Measurements from ENCODE around the gene PCSK6.
"Not testable (repeated sequence)": the region's sequence is repeated elsewhere in the genome, so short reads cannot be mapped to it uniquely, and the experiment has no call there.

The PCSK6 gene

DNA sequence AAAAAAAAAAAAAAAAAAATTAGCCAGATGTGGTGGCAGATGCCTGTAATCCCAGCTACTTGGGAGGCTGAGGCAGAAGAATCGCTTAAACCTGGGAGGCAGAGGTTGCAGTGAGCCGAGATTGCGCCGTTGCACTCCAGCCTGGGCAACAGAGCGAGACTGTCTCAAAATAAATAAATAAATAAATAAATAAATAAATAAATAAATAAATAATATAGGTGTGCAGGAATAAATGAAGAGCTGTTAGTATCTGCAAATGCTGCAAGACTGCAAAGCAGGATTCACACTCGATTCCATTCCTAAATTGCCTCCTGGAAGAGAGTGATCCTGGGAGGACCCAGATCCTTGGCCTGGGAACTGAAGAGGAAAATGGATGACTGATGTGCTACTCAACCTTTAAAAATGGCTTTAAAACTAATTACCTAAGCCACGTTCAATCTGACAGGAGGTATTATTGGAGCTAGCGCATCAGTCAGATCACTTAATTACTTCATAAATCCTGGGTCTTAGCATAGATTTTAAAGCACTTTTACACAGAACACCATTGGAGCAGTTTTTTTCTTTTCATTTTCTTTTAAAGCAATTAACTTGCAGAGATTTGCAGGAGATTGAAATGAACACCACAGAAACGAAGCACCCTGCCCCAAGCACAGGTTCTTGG is 132.9 kb downstream of the PCSK6 start:
- DNase-seq (ENCODE audit: low read depth) = not testable (repeated sequence)

DNA sequence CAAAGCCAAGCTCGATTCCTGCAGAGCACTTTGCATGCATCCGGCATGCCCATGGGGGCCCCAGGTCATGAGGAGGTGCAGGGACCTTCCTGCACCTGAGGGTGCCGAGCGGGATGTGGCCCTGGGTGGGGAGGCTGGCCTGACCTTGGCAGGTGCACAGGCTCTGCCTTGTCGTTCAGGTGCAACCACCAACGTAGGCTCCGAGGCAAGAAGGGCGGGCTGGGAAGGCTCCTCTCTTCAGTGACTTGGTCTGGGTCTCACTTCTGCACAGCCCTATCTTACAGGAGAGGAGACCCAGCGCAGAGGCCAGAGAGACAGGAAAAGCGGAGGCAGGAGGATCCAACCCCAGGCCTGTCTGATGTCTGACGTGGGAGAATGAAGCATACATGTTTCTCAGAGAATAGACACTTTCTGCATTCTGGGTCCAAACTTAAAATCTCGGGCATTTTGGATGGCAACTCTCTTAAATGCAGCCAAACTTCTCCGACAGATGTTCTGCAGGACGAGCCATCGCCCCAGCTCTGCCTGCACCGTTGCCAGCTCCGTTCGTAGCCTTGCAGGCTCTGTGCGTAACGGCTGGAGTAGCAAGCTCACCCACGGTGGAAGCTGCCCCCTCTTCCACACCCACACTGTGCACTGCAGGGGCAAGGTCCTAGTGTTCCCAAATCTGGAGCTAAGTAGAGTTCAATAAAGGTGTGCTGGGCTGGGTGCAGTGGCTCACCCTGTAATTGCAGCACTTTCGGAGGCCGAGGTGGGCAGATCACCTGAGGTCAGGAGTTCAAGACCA is 133.6 kb downstream of the PCSK6 start:
- no peak for DNase-seq (ENCODE audit: low read depth)

DNA sequence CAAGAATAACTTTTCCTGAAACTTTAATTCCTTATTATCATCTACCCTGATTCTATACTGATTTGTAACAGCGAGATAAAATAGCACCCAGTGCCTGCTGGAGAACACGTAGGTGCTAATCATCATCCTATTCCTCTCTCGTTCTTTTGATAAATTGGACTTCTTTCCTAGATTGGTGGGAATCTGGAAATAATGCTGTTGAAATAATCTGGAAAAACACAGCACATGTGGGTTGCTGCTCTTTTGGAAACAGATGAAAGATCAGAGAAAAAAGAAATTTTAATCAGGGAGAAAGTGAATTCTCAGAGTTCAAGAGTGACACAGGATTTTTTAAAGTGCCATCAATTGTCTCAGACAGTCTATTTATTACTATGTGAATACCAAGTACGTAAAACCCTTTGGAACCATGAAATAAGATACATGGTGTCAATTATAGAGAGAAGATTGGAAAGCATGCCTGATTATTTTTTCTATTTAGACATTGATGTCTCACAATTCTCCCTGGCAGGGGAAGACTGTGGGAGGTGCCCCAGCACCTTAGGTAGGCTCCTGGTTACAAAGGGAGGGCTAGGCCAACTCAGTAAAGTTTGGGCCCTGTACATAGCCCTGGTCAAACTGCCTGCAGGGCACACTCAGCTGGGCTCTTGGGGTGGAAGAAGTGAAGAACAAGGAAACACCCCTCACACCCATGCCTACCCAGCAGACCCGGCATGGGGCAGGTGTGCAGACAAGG is 134.4 kb downstream of the PCSK6 start:
- no peak for DNase-seq (ENCODE audit: low read depth)

DNA sequence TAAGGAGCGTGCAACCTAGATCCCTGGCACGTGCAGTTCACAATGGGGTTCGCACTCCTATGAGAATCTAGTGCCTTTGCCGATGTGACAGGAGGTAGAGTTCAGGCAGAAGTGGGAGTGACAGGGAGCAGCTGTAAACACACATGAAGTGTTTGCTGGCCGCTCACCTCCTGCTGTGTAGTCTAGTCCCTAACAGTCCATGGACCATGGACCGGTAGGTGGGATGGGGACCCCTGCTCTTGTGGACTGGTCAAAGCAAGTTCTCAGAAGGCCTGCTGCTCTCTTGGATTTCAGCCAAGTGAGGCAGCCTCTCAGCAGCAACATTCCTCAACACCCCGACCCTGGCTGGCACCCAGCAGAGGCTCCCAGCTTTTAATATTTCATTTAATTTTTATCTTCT is 136.3 kb downstream of the PCSK6 start:
- DNase-seq (ENCODE audit: low read depth) = no peak

DNA sequence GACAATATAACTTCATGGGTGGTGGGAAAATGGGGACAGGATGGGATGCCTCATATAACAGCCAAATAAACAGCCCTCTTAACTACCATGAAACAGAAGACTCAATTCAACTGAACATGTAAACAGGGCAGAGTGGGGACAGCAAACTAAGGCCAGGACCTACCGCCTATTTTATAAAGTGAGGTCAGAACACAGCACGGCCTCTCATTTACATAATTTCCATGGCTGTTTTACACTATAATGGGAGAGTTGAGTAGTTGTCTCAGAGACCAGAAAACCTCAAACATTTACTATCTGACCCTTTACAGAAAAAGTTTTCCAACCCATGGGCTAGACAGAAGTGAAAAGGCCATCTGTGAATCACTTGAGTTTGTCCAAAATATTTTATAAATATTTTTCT is 137.8 kb downstream of the PCSK6 start:
- no peak for DNase-seq (ENCODE audit: low read depth)

DNA sequence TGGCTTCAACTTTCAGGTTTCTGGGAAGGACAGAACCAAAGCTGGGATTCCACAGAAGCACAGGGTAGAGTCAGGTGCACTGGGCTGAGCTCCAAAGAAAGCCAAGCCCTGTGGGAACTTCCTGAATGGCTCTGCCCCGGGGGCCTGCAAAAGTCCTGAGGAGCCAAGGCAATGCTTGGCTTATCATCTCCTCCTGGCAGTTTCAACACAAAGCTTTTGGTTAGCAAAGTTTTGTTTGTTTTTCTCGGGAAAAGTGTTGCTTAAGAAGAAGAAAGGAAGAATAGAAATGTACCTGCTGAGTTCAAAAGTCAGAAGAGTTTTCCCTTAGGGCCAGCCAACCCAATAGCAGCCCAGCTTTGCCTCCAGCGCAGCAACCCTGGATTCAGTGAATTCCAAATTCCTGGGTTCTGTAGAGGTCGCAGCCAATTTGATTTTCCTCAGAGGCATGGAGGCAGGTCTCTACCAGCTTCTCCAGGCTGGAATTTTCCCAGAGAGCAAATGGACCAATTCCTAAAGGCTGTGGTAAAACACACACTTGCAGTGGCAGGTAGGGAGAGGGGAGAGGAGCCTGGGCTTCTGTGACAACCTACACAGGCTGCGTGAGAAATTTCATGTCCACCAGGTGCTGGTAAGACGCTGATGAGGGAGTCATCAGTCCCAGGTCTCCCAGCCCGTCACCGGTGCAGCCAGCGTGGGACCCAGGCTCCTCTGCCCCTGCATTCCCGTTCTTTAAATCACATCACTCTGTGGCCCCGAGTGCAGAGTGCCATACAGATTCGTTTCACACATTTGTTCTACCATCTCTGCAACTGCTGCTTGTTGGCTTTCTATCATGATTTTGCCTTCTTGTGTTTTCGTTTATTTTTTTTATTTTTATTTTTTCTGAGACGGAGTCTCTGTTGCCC is 140.2 kb downstream of the PCSK6 start:
- DNase-seq (ENCODE audit: low read depth) = no peak

DNA sequence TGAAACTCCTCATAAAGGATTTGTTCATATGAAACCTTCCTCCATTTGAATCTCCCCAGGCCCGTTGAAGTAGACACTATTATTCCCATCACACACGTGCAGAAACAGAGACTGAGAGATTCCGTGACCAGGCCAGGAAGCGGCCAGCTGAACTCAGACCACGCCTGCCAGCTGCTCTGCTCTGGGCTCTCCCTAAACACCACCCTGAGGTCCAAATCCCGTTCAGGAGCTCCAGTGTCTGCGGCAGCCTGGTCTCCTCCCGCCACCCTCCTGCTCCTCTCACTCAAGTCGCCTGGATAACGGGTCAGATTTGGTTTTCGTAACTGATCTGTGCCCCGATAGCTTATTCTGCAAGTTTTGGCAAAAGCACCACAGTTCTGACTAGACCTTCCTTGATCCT is 140.9 kb downstream of the PCSK6 start:
- no peak for DNase-seq (ENCODE audit: low read depth)

DNA sequence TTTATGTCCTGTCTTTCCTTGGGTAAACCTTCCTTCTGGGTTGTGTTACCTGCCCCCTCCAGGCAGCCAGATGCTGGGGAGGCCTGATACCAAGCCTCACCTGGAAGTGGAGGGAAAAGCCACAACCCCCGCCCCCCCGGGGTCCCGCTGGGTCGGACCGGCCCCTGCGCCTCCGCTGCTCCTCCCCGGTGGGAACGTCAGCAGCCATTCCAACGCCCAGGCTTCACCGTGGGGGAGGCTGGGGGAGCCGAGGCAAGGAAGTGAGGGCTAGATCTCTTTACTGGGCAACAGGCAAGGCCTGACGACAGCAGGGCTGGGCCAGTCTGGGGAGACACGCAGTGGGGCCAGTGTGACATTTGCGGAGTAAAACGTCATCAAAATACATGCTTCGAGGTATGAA is 141.5 kb downstream of the PCSK6 start:
- no peak for DNase-seq (ENCODE audit: low read depth)

DNA sequence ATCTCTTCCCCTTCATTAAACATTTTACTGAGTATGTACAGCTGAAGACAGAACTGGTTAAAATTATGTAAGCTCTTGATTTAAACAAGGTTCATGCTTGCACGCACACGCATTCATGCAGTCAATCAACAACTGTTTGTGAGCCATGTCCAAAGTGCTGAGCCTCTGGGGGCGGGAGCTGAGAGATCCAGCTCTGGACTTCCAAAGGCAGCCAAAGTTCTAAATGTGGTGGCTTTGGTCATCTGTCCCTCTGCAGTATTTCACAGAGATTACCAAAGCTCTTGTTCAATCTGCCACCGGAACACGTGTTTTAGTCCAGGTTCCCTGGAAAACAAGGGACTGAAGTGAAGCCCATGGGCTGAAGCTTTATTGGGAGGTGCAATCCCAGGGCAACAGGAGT is 142.1 kb downstream of the PCSK6 start:
- DNase-seq (ENCODE audit: low read depth) = no peak

DNA sequence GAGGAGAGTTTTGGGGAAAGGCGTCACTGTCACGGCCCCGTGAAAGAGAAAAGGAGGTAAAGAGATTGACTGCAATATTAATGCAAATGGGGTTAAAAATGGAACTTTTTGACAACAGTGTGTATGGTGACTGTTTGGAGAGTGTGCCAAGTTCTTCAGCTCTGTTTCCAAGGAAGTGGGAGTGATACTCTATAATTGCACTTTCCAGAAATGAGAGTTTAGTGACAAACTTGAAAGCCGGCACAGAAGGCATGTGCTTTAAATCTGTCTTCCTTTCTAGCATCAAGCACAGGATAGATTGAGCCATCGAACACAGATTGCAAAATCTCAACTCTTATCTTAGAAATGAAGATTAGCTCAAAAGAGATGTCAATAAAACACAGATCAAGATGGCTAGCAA is 142.6 kb downstream of the PCSK6 start:
- no peak for DNase-seq (ENCODE audit: low read depth)

DNA sequence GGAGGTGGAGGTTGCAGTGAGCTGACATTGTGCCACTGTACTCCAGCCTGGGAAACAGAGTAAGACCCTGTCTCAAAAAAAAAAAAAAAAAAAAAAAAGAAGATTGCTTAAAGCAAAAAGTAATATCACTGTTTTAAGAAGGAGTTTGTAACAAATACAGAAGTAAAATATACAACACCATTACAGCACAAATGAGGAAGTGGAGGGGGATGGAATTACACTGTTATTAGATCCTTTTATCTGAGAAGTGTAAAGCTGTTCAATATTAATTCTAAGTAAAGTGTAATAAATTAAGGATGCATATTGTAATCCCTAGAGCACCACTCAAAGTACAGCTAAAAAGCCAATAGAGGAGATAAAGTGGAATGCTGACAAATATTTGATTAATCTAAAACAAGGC is 147.5 kb downstream of the PCSK6 start:
- DNase-seq (ENCODE audit: low read depth) = no peak

DNA sequence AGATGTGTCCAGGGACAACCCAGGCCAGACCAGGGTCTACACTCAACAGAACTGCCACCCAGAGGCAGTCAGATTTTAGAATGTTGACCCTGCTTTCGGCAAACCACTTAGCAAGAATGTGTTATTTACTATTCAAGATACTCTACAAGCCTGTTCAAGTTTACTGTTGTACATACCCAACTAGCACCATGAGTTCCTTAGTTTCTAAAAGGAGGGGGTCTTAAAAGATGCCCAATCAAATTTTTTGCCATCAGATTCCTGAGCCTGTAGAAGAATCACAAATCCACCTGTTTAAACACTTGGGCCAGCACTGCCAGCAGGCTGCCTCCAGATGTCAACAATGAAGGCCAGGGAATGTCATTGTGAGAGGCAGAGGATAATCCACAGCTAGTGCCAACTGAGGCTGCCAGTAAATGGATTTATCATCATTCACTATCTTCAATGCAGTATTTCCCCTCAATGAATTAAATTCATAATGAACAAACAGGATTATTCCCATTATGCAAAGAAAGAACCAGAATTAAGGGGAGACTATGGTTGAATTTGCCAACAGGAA is 150.9 kb downstream of the PCSK6 start:
- DNase-seq (ENCODE audit: low read depth) = no peak

DNA sequence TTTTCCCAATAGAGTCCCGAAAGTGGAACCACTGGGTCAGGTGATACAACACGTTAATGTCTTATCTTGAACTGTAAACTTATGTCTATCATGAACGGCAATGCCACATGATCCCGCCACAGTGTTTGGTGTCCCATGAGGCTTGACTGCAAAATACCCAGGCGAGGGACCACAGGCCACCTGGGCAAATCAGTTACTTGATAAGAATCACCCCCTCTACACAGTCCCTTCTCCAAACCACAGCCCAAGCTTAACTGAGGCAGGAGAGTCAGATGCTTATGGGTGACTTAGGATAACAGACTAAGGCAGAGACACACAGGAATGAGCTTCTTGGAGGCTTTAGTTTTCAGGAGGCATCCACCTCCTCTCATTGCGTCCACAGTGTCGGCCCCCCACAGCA is 151.5 kb downstream of the PCSK6 start:
- no peak for DNase-seq (ENCODE audit: low read depth)

DNA sequence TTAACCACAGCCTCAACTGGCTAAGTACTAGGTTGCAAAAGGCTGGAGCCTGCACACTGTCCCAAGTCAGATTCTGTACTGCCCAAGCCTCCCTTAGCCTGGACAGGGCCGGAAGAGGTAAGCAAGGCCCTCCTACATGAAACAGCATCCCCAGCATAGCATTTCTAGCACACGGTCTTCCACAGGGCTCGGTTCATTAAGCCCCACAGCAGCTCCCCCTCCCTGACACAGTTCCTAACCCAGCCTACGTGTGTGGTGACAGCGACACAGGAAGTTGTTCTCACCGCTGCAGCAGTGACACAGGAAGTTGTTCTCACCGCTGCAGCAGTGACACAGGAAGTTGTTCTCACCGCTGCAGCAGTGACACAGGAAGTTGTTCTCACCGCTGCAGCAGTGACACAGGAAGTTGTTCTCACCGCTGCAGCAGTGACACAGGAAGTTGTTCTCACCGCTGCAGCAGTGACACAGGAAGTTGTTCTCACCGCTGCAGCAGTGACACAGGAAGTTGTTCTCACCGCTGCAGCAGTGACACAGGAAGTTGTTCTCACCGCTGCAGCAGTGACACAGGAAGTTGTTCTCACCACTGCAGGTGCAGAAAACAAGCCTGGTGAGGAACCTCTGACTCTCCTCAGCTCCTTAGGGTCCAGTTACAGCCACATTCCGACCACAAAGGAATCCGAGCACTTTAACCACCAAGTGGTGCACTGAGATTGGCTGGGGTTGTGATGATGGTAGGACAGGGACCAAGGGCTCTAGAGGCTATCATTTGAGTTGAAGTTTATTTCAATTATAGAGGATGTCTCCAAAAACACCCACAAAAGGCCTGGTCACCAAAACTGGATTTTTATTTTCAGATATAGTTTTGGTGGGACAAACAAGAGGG is 155.4 kb downstream of the PCSK6 start:
- not testable (repeated sequence) for DNase-seq (ENCODE audit: low read depth)

DNA sequence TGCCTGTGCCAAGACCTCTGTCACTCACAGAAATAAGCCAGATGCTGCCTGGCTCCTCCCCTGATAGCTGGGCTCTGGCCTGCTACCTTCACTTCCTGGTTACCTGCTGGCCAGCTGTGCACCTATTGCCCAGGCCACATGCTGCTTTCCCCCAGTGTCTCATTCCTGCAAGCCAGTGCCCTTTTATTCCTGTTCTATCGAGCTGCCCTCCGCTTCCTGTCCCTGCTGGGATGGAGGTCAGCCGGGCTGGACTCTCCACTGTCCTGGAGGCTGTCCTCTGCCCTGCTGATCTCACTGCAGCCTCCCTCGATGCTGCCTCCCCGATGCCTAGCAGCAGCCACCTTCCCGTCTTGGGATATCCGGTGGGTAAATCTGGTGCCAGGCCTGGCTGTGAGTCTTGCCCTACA is 157.4 kb downstream of the PCSK6 start:
- DNase-seq (ENCODE audit: low read depth) = no peak

DNA sequence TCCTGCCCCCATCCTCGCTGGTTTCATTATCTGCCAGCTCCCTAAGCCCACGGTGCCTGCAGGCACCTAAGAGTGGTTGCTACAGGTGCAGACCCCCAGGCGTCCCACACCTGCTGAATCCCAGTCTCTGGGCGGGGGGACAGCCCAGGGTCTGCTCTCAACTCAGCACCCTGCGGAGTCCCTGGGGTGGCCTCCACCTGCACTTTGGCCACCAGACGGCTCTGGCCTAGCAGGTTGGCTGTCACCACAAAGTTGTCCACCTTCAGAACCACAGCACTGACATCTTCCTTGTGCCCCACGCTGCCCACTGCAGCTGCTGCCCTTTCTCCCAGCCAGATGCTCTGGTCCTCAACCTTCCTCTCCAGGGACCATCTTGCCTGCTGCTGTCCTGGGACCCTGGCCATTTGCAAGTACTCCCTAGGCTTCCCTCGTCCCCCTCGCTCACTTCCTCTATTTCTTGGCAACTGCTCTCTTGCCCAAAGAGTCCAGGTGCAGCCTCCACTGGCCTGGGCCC is 159.6 kb downstream of the PCSK6 start:
- no peak for DNase-seq (ENCODE audit: low read depth)

DNA sequence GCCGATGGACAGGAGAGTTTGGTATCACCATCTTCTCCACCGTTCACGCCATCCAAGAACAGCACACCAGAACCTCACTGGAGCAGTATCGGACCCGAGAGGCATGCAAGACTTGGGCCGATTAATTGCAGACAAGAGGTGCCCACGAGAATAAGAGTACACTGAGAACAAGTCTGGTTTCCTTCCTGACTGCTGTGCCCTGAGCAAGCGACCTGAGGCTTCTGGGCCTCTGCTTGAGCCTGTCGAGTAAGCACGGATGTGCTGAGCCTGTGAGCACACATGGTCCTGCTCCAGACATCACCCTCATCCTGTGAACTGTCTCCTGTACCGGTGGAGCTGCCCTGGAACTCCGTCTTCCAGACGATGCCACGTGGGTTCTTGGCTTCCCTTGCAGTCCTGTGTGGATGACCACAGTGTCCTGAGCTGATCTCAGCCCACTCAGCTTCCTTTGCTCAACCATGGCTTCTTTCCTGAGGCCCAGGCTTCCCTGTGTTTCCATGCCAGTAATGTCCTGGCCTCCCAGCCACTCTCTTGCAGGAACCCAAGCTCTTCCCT is 160.1 kb downstream of the PCSK6 start:
- DNase-seq (ENCODE audit: low read depth) = no peak

DNA sequence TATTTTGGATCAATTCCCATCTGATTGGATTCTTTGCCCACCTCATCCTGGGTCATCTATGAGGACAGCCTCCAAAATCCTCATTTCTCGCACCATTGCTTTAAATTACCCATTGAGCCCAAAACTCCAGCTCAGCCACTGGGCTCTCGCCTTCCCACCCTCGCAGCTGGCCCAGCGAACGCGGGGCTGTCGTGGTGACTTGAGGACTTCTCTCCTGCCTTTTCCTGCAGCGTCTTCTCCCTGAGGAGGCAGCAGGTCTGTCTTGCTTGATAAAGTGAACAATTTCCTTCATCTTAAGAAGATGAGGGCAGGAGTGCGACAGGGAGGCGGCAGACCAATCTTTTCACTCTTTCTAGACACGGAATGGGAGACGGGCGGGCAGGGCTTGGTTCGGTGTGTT is 161.5 kb downstream of the PCSK6 start:
- DNase-seq (ENCODE audit: low read depth) = no peak

DNA sequence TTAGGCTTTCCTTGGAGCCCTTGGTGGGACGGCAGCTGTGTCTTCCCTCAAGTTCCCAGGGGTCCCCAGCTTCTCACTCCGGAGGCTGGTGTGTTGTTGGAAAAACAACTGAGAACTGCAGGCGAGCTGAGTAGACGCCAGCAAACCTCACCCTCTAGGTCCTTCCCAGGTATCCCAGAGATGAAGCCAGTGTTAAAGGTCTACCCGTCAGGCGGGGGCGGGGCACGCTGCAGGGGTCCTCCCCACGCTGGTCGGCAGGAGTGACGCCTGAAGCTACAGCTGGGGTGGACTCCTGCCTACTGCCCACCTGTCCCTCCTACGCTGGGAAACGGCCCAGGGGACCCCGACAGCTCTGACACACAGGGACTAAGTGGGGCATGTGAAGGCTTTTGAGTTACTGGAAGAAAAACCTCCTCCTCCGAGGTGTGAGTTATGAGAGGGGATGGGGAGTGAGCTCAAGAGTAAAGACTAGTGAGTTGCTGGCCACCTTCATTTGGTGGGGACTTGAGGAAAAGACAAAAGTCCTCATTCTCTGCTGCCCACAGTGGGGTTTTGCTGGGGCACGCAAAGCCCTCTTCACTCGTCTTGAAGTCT is 162.3 kb downstream of the PCSK6 start:
- DNase-seq (ENCODE audit: low read depth) = no peak
